Upper lobe of right lung (tissue), 1 donor: ENCODE results near the gene C4orf46. TPM values are rescaled to one million over a fixed set of nuclear protein-coding genes. Genes with fewer than 3 reads are reported as not detected.
"Not testable (repeated sequence)": the region's sequence is repeated elsewhere in the genome, so short reads cannot be mapped to it uniquely, and the experiment has no call there.

Experiments used
- ATAC-seq: fragments of 200-7000 bp; cut with Tn5 transposase; one replicate; pipeline ENCODE4 v1.9.1; 2020; ENCODE audit warnings: mild to moderate bottlenecking, moderate library complexity
- DNase-seq: peaks from one replicate; pipeline ENCODE4 v3.0.0-alpha.2; 2020
- H3K27ac ChIP-seq: fragments of 200-600 bp; one replicate; pipeline ENCODE4 v1.8.0; 2022
- H3K27me3 ChIP-seq: fragments of 200-600 bp; one replicate; pipeline ENCODE4 v1.8.0; 2022; ENCODE audit warnings: mild to moderate bottlenecking
- H3K36me3 ChIP-seq: fragments of 200-600 bp; one replicate; pipeline ENCODE4 v1.8.0; 2022
- H3K4me1 ChIP-seq: fragments of 200-600 bp; one replicate; pipeline ENCODE4 v1.8.0; 2022
- H3K4me3 ChIP-seq: fragments of 200-600 bp; one replicate; pipeline ENCODE4 v1.8.0; 2022; ENCODE audit warnings: mild to moderate bottlenecking
- H3K9me3 ChIP-seq: fragments of 200-600 bp; one replicate; pipeline ENCODE4 v1.8.0; 2022
- CTCF ChIP-seq: fragments of 200-600 bp; IDR thresholded peaks from one replicate; pipeline ENCODE4 v1.8.0; 2022; ENCODE audit warnings: antibody characterized with exemption
- intact Hi-C: fragments of 100-400 bp; cut with DNase I; formaldehyde crosslinking; loops from one replicate; pipeline ENCODE4 v1.11.0; 2022
- long read RNA-seq: library from polyadenylated mRNA; unstranded; transcript quantifications from one replicate; pipeline ENCODE4 v2.0.0, GENCODE V29; 2021
- total RNA-seq: library from RNA; stranded (reverse); fragmentation: NEBNext Ultra II Directional; extraction: Animal tissue kit (Norgen Biotek cat#: 25700); gene quantifications from one replicate; pipeline ENCODE4 v1.2.1, GENCODE V29; 2021
- donor health status: DM: no; HTN: yes; CAD: no; lungs with severe emphysema.

C4orf46 gene
- 3.9 TPM for total RNA-seq
- long read RNA-seq, transcript C4orf46-201 (2 exons, 3,521 nt): major isoform, 12 of 19 reads
- long read RNA-seq, partial matches to known transcripts: 0 of 19 reads
- long read RNA-seq, other reads (novel, unspliced or antisense): 3 of 19 reads

GRCh38 chr4:158671665-158671914, at the start of gene C4orf46:
Gene C4orf46 (minus strand): TSS chr4:158671887. CDS start chr4:158671801, 86 bp downstream.
- DNase-seq (no peak), ATAC-seq (peak; percentile 2)

GRCh38 chr4:158715802-158716201, 44.1 kb upstream of the C4orf46 start:
- DNase-seq (no peak), ATAC-seq (no peak)
- no peak for TF ChIP-seq CTCF
- Histone ChIP-seq H3K36me3 (peaks cover 98% of the 10 kb centered on the region), H3K9me3 (no peaks in the 10 kb centered on the region), H3K27me3 (no peaks in the 10 kb centered on the region), H3K4me3 (no peak overlapping the region), H3K27ac (no peak overlapping the region), H3K4me1 (no peaks in the 10 kb centered on the region)
- intact Hi-C loops: no loop called here

More at GRCh38 chr4:158671665-158671914, at the start of gene C4orf46:
- peak within 1 kb of the TSS; percentile 69 for H3K4me3 ChIP-seq
- no peaks in the 10 kb centered on the region for H3K36me3 ChIP-seq
- H3K27me3 ChIP-seq: no peaks in the 10 kb centered on the region
- intact Hi-C loops: no loop called here
- H3K4me1 ChIP-seq: peaks cover 12% of the 10 kb centered on the region
- TF ChIP-seq CTCF: no peak
- H3K27ac ChIP-seq: peak within 1 kb of the TSS; percentile 93
- no peaks in the 10 kb centered on the region for H3K9me3 ChIP-seq

- no peaks in the 10 kb centered on the region for H3K27me3 ChIP-seq
- H3K36me3 ChIP-seq: peaks cover 100% of the 10 kb centered on the region
- intact Hi-C loops: no loop called here
- no peak overlapping the region for H3K4me3 ChIP-seq
- no peak for DNase-seq
- H3K4me1 ChIP-seq: no peaks in the 10 kb centered on the region
- H3K27ac ChIP-seq: no peak overlapping the region
- no peak for TF ChIP-seq CTCF
- H3K9me3 ChIP-seq: no peaks in the 10 kb centered on the region
- no peak for ATAC-seq
Observed at GRCh38 chr4:158714937-158715336, 43.2 kb upstream of the C4orf46 start.

DNA sequence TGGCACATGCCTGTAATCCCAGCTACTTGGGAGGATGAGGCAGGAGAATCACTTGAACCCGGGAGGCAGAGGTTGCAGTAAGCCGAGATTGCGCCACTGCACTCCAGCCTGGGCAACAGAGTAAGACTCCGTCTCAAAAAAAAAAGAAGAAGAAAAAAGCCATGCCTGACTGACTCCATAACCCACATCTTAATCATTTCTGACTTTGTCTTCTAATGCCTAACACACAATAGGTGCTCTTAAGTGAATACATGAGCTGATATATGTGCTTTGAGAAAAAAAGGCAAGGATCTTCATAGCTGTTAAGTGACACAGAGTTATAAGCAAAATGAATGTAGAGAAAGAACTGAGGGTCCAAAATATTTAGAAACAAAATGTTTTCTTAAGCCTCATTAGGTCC, 40.9 kb upstream of the C4orf46 start:
- DNase-seq, ATAC-seq, H3K27ac ChIP-seq, intact Hi-C loops, H3K9me3 ChIP-seq, H3K4me1 ChIP-seq, H3K27me3 ChIP-seq, H3K4me3 ChIP-seq: not testable (repeated sequence)
- peaks cover 98% of the 10 kb centered on the region for H3K36me3 ChIP-seq

DNA sequence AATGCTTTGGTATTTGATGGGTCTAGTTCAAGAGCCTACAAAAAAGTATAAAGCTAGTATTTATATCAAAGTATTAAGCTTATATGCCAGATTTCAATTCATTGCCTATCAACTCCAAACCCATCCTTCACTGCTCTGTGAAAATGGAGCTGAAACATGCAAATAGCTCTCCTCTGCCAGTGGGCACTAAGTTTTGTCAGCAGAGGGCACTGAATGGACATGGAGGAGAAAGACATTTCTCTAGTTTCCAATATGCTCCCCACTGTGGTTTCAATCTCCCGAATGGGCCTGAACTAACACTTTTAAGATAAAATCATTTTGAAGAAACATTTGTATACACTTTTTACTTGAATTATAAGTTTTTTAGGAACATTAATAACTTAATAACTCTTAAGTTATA, 39.1 kb upstream of the C4orf46 start:
- no peaks in the 10 kb centered on the region for H3K9me3 ChIP-seq
- no peaks in the 10 kb centered on the region for H3K4me1 ChIP-seq
- H3K36me3 ChIP-seq: peaks cover 98% of the 10 kb centered on the region
- H3K27ac ChIP-seq: no peak overlapping the region
- no peak for TF ChIP-seq CTCF
- no peak overlapping the region for H3K4me3 ChIP-seq
- intact Hi-C loops: no loop called here
- ATAC-seq: no peak
- no peak for DNase-seq
- H3K27me3 ChIP-seq: no peaks in the 10 kb centered on the region

GRCh38 chr4:158704274-158704673, 32.6 kb upstream of the C4orf46 start:
- intact Hi-C loops: no loop called here
- Histone ChIP-seq H3K27me3 (no peaks in the 10 kb centered on the region), H3K27ac (no peak overlapping the region), H3K4me3 (no peak overlapping the region), H3K4me1 (no peaks in the 10 kb centered on the region), H3K9me3 (no peaks in the 10 kb centered on the region), H3K36me3 (peaks cover 55% of the 10 kb centered on the region)
- ATAC-seq (no peak), DNase-seq (no peak)
- TF ChIP-seq CTCF: no peak
